Motor neuron (in vitro differentiated cells): ENCODE data around the gene DLGAP1. TPM values are rescaled to one million over a fixed set of nuclear protein-coding genes. Genes with fewer than 3 reads are reported as not detected.

Source experiments
- ATAC-seq, 8 experiments: fragments of 200-7000 bp; cut with Tn5 transposase; replicated peaks in 6 of 8; 2 replicates each; pipeline ENCODE4 v1.8.0; 2021; ENCODE audit warnings: mild to moderate bottlenecking in 8 of 8, moderate library complexity in 8 of 8
- H3K27ac ChIP-seq, 2 donors: fragments of 250-450 bp; sonication (Bioruptor Pico); 2 replicates each; pipeline ENCODE4 v1.9.0; 2021; ENCODE audit warnings: antibody characterized with exemption in 2 of 2, mild to moderate bottlenecking in 2 of 2, moderate library complexity in 1 of 2
- H3K4me1 ChIP-seq, 2 donors: fragments of 250-450 bp; sonication (Bioruptor Pico); replicated peaks in 1 of 2; 2 replicates each; pipeline ENCODE4 v1.6.1; 2021; ENCODE audit warnings: antibody characterized with exemption in 2 of 2, mild to moderate bottlenecking in 2 of 2, moderate library complexity in 1 of 2
- H3K4me3 ChIP-seq, 5 donors: fragments of 250-450 bp; sonication (Bioruptor Pico); 2 replicates each; pipeline ENCODE4 v1.9.0; 2021; ENCODE audit warnings: antibody characterized with exemption in 5 of 5, mild to moderate bottlenecking in 5 of 5, moderate library complexity in 4 of 5
- WGBS, 10 experiments: fragments of 450-650 bp; shearing (Covaris generic); methylation state at CpG; one replicate each; pipeline ENCODE4 v1.0.0; 2022; 5-methylcytosine and 5-hydroxymethylcytosine counted together
- in situ Hi-C, 9 experiments: fragments of 400-800 bp; cut with MboI; loops; one replicate each; pipeline ENCODE4 v1.15.0; 2021; ENCODE audit warnings: low sequenced_read_pairs in 9 of 9, low pct_unique_long_range_greater_than_20kb in 2 of 9; ENCODE audit not compliant: unreplicated experiment in 9 of 9
- total RNA-seq, 8 experiments: library from RNA; unstranded; fragments of 300-600 nt; gene quantifications; 2 replicates each; pipeline versions ENCODE4 v1.2.3 to v1.2.4, GENCODE V29; 2022

Gene DLGAP1
- total RNA-seq, 8 experiments from 2014 or later = 0.36 to 38.2 (median 16.6) TPM

GRCh38 chr18:3804336-3804735 is 650.8 kb downstream of the DLGAP1 start:
- Histone ChIP-seq H3K4me3 (no peak overlapping the region), H3K4me1 (peaks cover 0 to 3% of the 10 kb centered on the region in 2 donors), H3K27ac (no peak overlapping the region)
- in situ Hi-C loops = no loop called here
- WGBS, 10 experiments = 60 to 100% (median 91%) methylated on average over 1 to 4 of the region's 4 CpGs; no CpG with 5 or more reads in 3 of the 10 experiments
- no peak for ATAC-seq

- WGBS, 10 experiments = 31 to 100% (median 80%) methylated on average over 1 to 4 of the region's 4 CpGs; no CpG with 5 or more reads in 1 of the 10 experiments
- in situ Hi-C loops = no loop called here
- H3K27ac ChIP-seq = no peak overlapping the region
- peaks cover 0 to 8% of the 10 kb centered on the region in 2 donors for H3K4me1 ChIP-seq
- ATAC-seq = peak in 2 of 8 experiments; percentile 25 to 33
- no peak overlapping the region for H3K4me3 ChIP-seq
Measured at GRCh38 chr18:3803350-3803749, 651.8 kb downstream of the DLGAP1 start.

- Histone ChIP-seq H3K27ac (no peak overlapping the region), H3K4me3 (no peak overlapping the region), H3K4me1 (peaks cover 0 to 15% of the 10 kb centered on the region in 2 donors)
- in situ Hi-C loops = loop anchor here in 2 of 9 experiments (25.0 kb wide), 1 partner anchor 188 kb away; no protein-coding TSS in a partner anchor
- 30 to 78% (median 51%) methylated on average over 1 to 4 of the region's 4 CpGs for WGBS, 10 experiments
- ATAC-seq = peak in 1 of 8 experiments; percentile 78
Measured at GRCh38 chr18:3799515-3799914, 655.6 kb downstream of the DLGAP1 start.

GRCh38 chr18:3798032-3798431 is 657.1 kb downstream of the DLGAP1 start:
- ATAC-seq = peak in 2 of 8 experiments; percentile 18 to 23
- Histone ChIP-seq H3K4me3 (no peak overlapping the region), H3K27ac (no peak overlapping the region), H3K4me1 (peaks cover 0 to 15% of the 10 kb centered on the region in 2 donors)
- in situ Hi-C loops = loop anchor here in 2 of 9 experiments (25.0 kb wide), 1 partner anchor 189 kb away; no protein-coding TSS in a partner anchor
- 12 to 100% (median 33%) methylated on average over 2 to 3 of the region's 3 CpGs; no CpG with 5 or more reads in 3 of the 10 experiments for WGBS, 10 experiments

- ATAC-seq = no peak
- in situ Hi-C loops = loop anchor here in 2 of 9 experiments (25.0 kb wide), 1 partner anchor 191 kb away; no protein-coding TSS in a partner anchor
- Histone ChIP-seq H3K4me1 (peaks cover under 1 to 15% of the 10 kb centered on the region in 2 donors), H3K4me3 (no peak overlapping the region), H3K27ac (no peak overlapping the region)
- WGBS, 10 experiments = 80 to 100% (median 97%) methylated on average over 1 to 6 of the region's 6 CpGs; no CpG with 5 or more reads in 3 of the 10 experiments
Measured at GRCh38 chr18:3796434-3796833, 658.7 kb downstream of the DLGAP1 start.

- H3K27ac ChIP-seq = no peak overlapping the region
- in situ Hi-C loops = loop anchor here in 2 of 9 experiments (25.0 kb wide), 1 partner anchor 193 kb away; no protein-coding TSS in a partner anchor
- 0 to 88% (median 9%) methylated on average over 1 to 8 of the region's 9 CpGs; no CpG with 5 or more reads in 1 of the 10 experiments for WGBS, 10 experiments
- no peak overlapping the region for H3K4me3 ChIP-seq
- peak in 3 of 8 experiments; percentile 97 for ATAC-seq
- peaks cover 12 to 21% of the 10 kb centered on the region in 2 donors for H3K4me1 ChIP-seq
Measured at GRCh38 chr18:3794537-3795348, 660.4 kb downstream of the DLGAP1 start.

DNA sequence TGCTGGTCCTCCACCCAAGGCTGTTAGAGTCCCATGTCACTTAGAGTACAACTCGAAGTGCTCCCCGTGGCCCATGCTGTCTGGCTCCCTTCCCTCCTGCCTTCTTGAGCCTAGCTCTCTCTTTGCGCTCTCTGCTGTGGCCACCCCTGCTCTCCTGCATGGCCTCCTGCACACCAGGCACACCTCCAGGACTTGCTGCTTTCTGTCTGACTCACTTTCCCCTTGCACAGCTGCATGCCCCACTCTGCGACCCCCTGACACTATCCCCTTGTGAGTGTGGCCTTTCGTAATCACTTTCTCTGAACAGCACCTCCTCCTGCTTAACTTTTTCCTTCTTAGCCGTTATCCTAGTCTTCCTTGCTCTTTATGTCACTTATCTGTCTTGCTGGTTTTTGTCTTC is 661.6 kb downstream of the DLGAP1 start:
- ATAC-seq = no peak
- no peak overlapping the region for H3K4me3 ChIP-seq
- peaks cover 12 to 14% of the 10 kb centered on the region in 2 donors for H3K4me1 ChIP-seq
- no peak overlapping the region for H3K27ac ChIP-seq
- in situ Hi-C loops = loop anchor here in 2 of 9 experiments (25.0 kb wide), 1 partner anchor 194 kb away; no protein-coding TSS in a partner anchor
- WGBS, 10 experiments = 65 to 95% (median 84%) methylated on average over 2 to 6 of the region's 6 CpGs; no CpG with 5 or more reads in 2 of the 10 experiments

GRCh38 chr18:3793111-3793510 is 662.0 kb downstream of the DLGAP1 start:
- Histone ChIP-seq H3K4me1 (peaks cover 10 to 12% of the 10 kb centered on the region in 2 donors), H3K4me3 (no peak overlapping the region), H3K27ac (no peak overlapping the region)
- 57 to 100% (median 76%) methylated on average over 1 to 3 of the region's 5 CpGs; no CpG with 5 or more reads in 4 of the 10 experiments for WGBS, 10 experiments
- ATAC-seq = no peak
- in situ Hi-C loops = loop anchor here in 2 of 9 experiments (25.0 kb wide), 1 partner anchor 194 kb away; no protein-coding TSS in a partner anchor

- peaks cover 6 to 12% of the 10 kb centered on the region in 2 donors for H3K4me1 ChIP-seq
- no peak overlapping the region for H3K4me3 ChIP-seq
- WGBS, 10 experiments = 84 to 100% (median 100%) methylated on average over 1 to 8 of the region's 9 CpGs; no CpG with 5 or more reads in 7 of the 10 experiments
- no peak overlapping the region for H3K27ac ChIP-seq
- in situ Hi-C loops = loop anchor here in 2 of 9 experiments (25.0 kb wide), 1 partner anchor 195 kb away; no protein-coding TSS in a partner anchor
- ATAC-seq = no peak
Measured at GRCh38 chr18:3792711-3793110, 662.4 kb downstream of the DLGAP1 start.

DNA sequence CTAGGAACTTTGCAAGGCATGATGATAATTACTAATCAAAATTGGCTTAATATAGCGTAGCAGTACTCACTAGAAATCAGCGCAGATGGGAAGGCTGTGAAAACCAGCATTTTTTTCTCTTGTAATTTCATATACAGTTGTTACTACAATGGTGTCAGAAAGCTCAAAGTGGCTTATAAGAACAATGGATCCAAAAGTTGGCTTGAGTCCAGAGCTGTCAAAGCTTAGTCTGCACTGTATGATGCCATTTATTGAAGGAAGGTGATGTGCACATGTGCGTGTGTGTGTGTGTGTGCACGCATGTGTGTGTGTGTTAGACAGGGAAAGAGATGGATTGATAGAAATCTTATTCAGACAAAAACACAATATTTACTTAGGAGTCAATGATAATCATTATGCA is 663.9 kb downstream of the DLGAP1 start:
- no peak for ATAC-seq
- in situ Hi-C loops = loop anchor here in 2 of 9 experiments (25.0 kb wide), 1 partner anchor 196 kb away; no protein-coding TSS in a partner anchor
- 48 to 100% (median 73%) methylated on average over 1 to 4 of the region's 4 CpGs; no CpG with 5 or more reads in 1 of the 10 experiments for WGBS, 10 experiments
- Histone ChIP-seq H3K4me3 (no peak overlapping the region), H3K27ac (peak overlapping the region in 1 of 2 donors; percentile 14), H3K4me1 (peaks cover 6 to 12% of the 10 kb centered on the region in 2 donors)

DNA sequence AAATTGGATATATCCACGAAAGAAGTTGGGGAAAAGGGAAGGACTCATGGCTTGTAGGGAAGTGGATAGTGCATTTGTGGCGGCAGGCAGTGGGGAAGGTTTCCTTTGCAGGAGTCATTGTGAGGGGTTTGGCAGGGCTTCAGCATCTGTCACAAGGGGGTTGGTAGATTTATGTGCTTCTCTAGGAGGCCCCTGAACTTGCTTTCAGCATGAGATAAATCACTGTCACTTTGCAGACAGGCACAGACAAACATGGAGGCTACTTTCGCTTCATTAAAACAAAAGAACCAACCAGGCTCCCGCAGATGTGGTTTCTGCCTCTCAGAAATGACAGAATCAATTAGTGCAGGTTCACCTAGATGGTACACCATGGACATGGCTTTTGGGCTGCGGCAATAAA is 664.4 kb downstream of the DLGAP1 start:
- 0 to 60% (median 31%) methylated on average over 1 to 5 of the region's 5 CpGs; no CpG with 5 or more reads in 1 of the 10 experiments for WGBS, 10 experiments
- Histone ChIP-seq H3K4me1 (peaks cover 6 to 12% of the 10 kb centered on the region in 2 donors), H3K4me3 (no peak overlapping the region), H3K27ac (peak overlapping the region in 1 of 2 donors; percentile 14)
- in situ Hi-C loops = loop anchor here in 2 of 9 experiments (25.0 kb wide), 1 partner anchor 197 kb away; no protein-coding TSS in a partner anchor
- peak in 5 of 8 experiments; percentile 95 to 98 (median 96) for ATAC-seq

DNA sequence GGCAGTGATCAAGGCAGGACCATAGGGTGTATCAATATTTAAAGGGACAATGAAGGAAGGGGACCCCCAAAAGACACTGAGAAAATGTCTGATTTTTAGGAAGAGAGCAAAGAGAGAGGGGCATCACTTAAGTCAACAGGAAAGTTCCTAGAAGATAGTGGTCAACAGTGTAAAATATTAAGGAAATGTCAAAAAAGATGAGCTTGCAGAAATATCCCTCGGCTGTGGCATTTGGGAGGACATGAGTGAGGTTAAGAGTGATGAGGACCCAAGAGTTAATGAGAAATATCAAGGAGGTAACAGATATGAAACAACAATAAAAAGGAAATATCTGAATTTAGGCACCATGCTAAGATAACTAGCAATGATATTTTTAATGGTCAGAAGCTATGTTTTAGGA is 665.6 kb downstream of the DLGAP1 start:
- WGBS, 10 experiments = 54 to 100% (median 96%) methylated on average over 1 of the region's 1 CpG; no CpG with 5 or more reads in 2 of the 10 experiments
- ATAC-seq = no peak
- Histone ChIP-seq H3K27ac (no peak overlapping the region), H3K4me1 (peaks cover 6 to 12% of the 10 kb centered on the region in 2 donors), H3K4me3 (no peak overlapping the region)
- in situ Hi-C loops = loop anchor here in 2 of 9 experiments (25.0 kb wide), 1 partner anchor 198 kb away; no protein-coding TSS in a partner anchor
